WI38 (cell line): ENCODE measurements around the gene SCN4B.

Experiments used
- H3K4me3 ChIP-seq: 2 replicates; pipeline ENCODE4 v1.5.1; 2011; ENCODE audit warnings: low read depth, mild to moderate bottlenecking, control low read depth, low read length
- CTCF ChIP-seq: IDR thresholded peaks from 2 replicates; pipeline ENCODE4 v1.5.1; 2012; ENCODE audit warnings: low read depth, mild to moderate bottlenecking, control low read depth, low read length

Gene SCN4B

GRCh38 chr11:118152552-118153471 lies at the start of gene SCN4B:
SCN4B (minus strand) TSS chr11:118152823; CDS start chr11:118152673, 150 bp downstream.
- peak within 1 kb of the TSS; percentile 38 for H3K4me3 ChIP-seq
- TF ChIP-seq CTCF = no peak

- no peak overlapping the region for H3K4me3 ChIP-seq
- no peak for TF ChIP-seq CTCF
Measured at GRCh38 chr11:118201966-118202365, 49.3 kb upstream of the SCN4B start.

GRCh38 chr11:118200901-118201680 lies 48.5 kb upstream of the SCN4B start:
- no peak overlapping the region for H3K4me3 ChIP-seq
- no peak for TF ChIP-seq CTCF

GRCh38 chr11:118200497-118200896 lies 47.9 kb upstream of the SCN4B start:
- TF ChIP-seq CTCF = no peak
- H3K4me3 ChIP-seq = no peak overlapping the region

- no peak overlapping the region for H3K4me3 ChIP-seq
- no peak for TF ChIP-seq CTCF
Measured at GRCh38 chr11:118199135-118199534, 46.5 kb upstream of the SCN4B start.

- H3K4me3 ChIP-seq = no peak overlapping the region
Measured at GRCh38 chr11:118198370-118198769, 45.7 kb upstream of the SCN4B start.

More at GRCh38 chr11:118198370-118198769, 45.7 kb upstream of the SCN4B start:
- TF ChIP-seq CTCF = peak; percentile 79
